GM21526 (cell line): Measurements from ENCODE around the gene DNAH6.
"Not testable (repeated sequence)": the region's sequence is repeated elsewhere in the genome, so short reads cannot be mapped to it uniquely, and the experiment has no call there.

ENCODE experiments used
- ATAC-seq: cut with Tn5 transposase; IDR thresholded peaks from one replicate; pipeline ENCODE4 v1.9.1; 2021; ENCODE audit warnings: moderate library complexity; ENCODE audit not compliant: unreplicated experiment, low FRiP score

DNAH6 gene

GRCh38 chr2:84857566-84857965 is 341.3 kb downstream of the DNAH6 start:
- ATAC-seq: no peak

DNA sequence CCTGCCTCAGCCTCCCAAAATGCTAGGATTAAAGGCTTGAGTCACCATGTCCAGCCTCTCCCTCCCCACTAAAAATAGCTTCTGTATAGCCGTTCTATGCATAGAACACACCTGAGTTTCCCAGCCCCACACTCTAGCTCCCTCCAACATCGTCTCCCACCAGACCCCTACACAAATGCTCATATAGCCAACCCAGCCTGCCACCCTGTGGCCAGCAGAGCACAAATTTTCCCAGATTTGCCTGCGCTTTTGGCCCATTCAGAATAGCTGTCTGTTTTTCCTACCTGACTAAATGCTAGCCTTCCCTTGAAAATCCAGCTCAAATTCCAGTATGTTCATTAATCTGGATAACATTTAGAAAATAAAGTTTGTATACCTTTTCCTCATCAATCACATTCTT is 341.8 kb downstream of the DNAH6 start:
- ATAC-seq: no peak

GRCh38 chr2:84858937-84859336 is 342.6 kb downstream of the DNAH6 start:
- no peak for ATAC-seq

DNA sequence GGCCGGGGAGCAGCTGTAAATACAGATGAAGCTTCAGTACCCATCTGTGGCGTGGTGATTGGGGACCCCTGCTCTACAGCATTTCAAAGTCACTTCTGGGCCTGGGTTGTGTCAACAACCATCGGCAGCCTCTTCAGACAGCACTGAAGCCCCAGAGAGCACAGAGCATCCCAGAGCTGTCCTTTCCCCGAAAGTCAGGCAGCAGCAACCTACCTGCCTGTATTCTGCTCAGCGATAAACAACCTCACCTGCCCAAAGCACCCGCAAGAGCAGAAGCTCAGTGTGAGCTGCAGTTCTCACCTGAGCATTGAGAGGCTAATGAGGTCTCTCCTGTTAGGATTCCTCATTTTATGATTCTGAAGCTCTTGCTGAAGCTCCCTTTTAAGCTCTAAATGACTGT is 345.2 kb downstream of the DNAH6 start:
- no peak for ATAC-seq

- no peak for ATAC-seq
These were observed 345.7 kb downstream of the DNAH6 start for GRCh38 chr2:84862006-84862405.

DNA sequence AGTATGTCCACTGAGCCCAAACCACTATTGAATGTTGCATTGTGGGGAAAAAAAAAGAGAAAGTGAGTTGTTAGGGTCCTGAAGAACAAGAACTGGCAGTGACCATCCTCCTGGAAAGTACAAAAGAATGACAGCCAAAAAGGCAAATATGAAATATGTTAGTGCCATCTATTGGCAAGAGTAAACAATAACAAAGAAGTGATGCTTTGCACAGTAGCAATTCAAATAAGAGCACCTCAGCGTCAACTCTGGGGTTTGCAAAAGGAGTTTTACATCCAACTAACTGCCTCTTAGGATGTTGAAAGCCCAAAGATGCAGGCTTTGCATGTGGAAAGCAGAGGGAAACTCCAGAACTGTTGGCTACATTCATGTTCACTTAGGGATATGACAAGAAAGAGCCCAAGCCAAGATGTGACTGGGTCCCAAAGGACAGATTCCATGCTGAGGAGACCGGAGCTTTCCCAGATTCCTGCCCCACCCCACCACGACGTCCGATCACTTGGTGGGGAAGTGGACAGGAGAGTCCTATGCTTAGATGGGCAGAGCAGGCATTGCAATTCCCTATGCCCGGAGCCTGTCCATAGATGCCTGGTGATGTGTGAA is 349.0 kb downstream of the DNAH6 start:
- peak; percentile 69 for ATAC-seq

- no peak for ATAC-seq
These were observed 349.8 kb downstream of the DNAH6 start for GRCh38 chr2:84866122-84866521.

- ATAC-seq: not testable (repeated sequence)
These were observed 352.0 kb downstream of the DNAH6 start for GRCh38 chr2:84868327-84868726.
